Ovary (tissue), 9 donors: ENCODE data around the gene KIT. TPM values are rescaled to one million over a fixed set of nuclear protein-coding genes. Genes with fewer than 3 reads are reported as not detected.

Source experiments
- DNase-seq, 5 donors: peaks; one replicate each; pipeline ENCODE4 v3.0.0-alpha.2; 2019 to 2020
- H3K27ac ChIP-seq, 2 donors: fragments of 200-600 bp; one replicate each; pipeline versions ENCODE4 v1.5.1 to v1.8.0; 2019 to 2022
- H3K27me3 ChIP-seq: fragments of 200-600 bp; one replicate; pipeline ENCODE4 v1.8.0; 2022
- H3K36me3 ChIP-seq: fragments of 200-600 bp; sonication (generic); one replicate; pipeline ENCODE4 v1.5.1; 2019
- H3K4me1 ChIP-seq: one replicate; pipeline ENCODE4 v1.8.1; 2013; ENCODE audit warnings: mild to moderate bottlenecking, moderate library complexity; ENCODE audit not compliant: insufficient read depth
- H3K4me3 ChIP-seq: fragments of 200-600 bp; sonication (generic); one replicate; pipeline ENCODE4 v1.5.1; 2017
- H3K9me3 ChIP-seq, 2 donors: fragments of 200-600 bp in 1 of 2; sonication (generic) in 1 of 2; one replicate each; pipeline versions ENCODE4 v1.5.1 to v1.8.1; 2013 to 2019; ENCODE audit warnings: mild to moderate bottlenecking in 1 of 2, moderate library complexity in 1 of 2
- EP300 ChIP-seq: sonication (generic); formaldehyde crosslinking; IDR thresholded peaks from one replicate; pipeline ENCODE4 v1.6.1; 2017; ENCODE audit warnings: antibody characterized with exemption
- POLR2A ChIP-seq: fragments of 450-650 bp; IDR thresholded peaks from one replicate; pipeline ENCODE4 v1.6.1; 2017; ENCODE audit warnings: antibody characterized with exemption, mild to moderate bottlenecking, moderate library complexity
- WGBS, 3 donors: extraction: QIAGEN DNeasy Blood & Tissue Kit in 1 of 3; methylation state at CpG; one replicate each; pipeline versions ENCODE4 v1.1.5 to v1.1.7; 2013 to 2017; 5-methylcytosine and 5-hydroxymethylcytosine counted together
- intact Hi-C, 4 donors: fragments of 100-400 bp; cut with DNase I; formaldehyde crosslinking; loops; one replicate each; pipeline versions ENCODE4 v1.11.0 to v1.15.1; 2022 to 2023
- polyA plus RNA-seq, 2 donors: library from polyadenylated mRNA; stranded (reverse); fragments of 200-250 nt in 1 of 2; fragments of 350-450 nt in 1 of 2; fragmentation: Illumina TruSeq in 1 of 2; extraction: RNeasy Lipid Tissue Mini Kit (QIAGEN cat#74804) in 1 of 2; gene quantifications; one replicate each; pipeline ENCODE4 v1.2.3, GENCODE V29; 2013 to 2014
- total RNA-seq, 7 donors: library from RNA; depleted of rRNA in 2 of 7; stranded (reverse); fragments of >200 nt in 2 of 7; fragmentation: NEBNext Ultra II Directional in 3 of 7; extraction: Animal tissue kit (Norgen Biotek cat#: 25700) in 3 of 7; gene quantifications; one replicate each; pipeline versions ENCODE4 v1.1.0 to v1.2.4, GENCODE V29; 2016 to 2023
- TF ChIP-seq, protein P1 (sequence below), 3 donors: fragments of 450-650 bp in 2 of 3; fragments of 200-600 bp in 1 of 3; IDR thresholded peaks; one replicate each; pipeline versions ENCODE4 v1.5.1 to v1.8.0; 2016 to 2022; ENCODE audit warnings: antibody characterized with exemption in 3 of 3, mild to moderate bottlenecking in 1 of 3
- donor health status: DM: no; HTN: no; CAD: no; lungs with moderate emphysema.
- donor health status: DM: no; HTN: no; CAD: no.
- donor health status: Bipolar disorder and iron deficiency.
- donor health status: DM: yes; HTN: yes; CAD: no.
- donor health status: DM: no; HTN: no; CAD: no.
- donor health status: DM: yes; HTN: yes; CAD: no.

The KIT gene
- total and polyA plus RNA-seq, 9 donors: 7.0 to 61.8 (median 21.7) TPM

DNA sequence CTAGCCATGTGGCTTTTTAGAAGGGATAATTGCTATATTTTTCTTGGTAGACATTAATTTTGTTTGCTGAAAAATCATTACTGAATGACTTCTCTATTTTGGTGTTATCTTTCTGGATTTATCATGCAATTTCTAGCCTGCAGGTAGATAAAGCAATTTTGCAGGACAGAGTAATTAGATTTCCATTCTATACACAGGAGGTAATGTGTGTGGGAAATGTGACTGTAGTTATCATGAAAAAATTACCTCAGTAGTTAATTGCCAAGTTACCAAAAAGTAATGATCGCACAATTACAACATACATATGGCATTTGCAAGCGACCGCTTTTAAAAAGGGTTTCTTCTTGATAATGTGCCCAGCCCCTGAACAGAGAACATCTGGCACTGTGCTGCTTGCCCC, 66.1 kb downstream of the KIT start:
- no peak overlapping the region for H3K4me3 ChIP-seq
- 93 to 94% (median 93%) methylated on average over 3 of the region's 3 CpGs for WGBS, 3 donors
- no peaks in the 10 kb centered on the region for H3K27me3 ChIP-seq
- intact Hi-C loops: no loop called here
- no peak overlapping the region for H3K27ac ChIP-seq
- no peaks in the 10 kb centered on the region for H3K4me1 ChIP-seq
- no peaks in the 10 kb centered on the region for H3K36me3 ChIP-seq
- TF ChIP-seq EP300: no peak
- TF ChIP-seq, protein P1, sequence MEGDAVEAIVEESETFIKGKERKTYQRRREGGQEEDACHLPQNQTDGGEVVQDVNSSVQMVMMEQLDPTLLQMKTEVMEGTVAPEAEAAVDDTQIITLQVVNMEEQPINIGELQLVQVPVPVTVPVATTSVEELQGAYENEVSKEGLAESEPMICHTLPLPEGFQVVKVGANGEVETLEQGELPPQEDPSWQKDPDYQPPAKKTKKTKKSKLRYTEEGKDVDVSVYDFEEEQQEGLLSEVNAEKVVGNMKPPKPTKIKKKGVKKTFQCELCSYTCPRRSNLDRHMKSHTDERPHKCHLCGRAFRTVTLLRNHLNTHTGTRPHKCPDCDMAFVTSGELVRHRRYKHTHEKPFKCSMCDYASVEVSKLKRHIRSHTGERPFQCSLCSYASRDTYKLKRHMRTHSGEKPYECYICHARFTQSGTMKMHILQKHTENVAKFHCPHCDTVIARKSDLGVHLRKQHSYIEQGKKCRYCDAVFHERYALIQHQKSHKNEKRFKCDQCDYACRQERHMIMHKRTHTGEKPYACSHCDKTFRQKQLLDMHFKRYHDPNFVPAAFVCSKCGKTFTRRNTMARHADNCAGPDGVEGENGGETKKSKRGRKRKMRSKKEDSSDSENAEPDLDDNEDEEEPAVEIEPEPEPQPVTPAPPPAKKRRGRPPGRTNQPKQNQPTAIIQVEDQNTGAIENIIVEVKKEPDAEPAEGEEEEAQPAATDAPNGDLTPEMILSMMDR (IDR thresholded peaks at IDR 0.05): no peak
- TF ChIP-seq POLR2A: no peak
- no peak for DNase-seq
- no peaks in the 10 kb centered on the region for H3K9me3 ChIP-seq

DNA sequence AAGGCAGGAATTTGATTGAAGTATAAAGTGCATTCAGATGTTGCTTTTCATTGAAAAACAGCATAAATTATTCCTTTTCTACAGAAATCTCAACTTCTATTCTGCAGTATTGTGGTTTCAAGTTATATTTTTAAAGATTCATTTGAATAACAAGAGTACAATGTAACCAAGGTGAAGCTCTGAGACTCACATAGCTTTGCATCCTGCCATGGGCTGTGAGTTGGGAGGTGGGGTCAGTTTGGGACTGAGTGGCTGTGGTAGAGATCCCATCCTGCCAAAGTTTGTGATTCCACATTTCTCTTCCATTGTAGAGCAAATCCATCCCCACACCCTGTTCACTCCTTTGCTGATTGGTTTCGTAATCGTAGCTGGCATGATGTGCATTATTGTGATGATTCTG, 69.2 kb downstream of the KIT start:
- H3K36me3 ChIP-seq: no peaks in the 10 kb centered on the region
- H3K4me3 ChIP-seq: no peak overlapping the region
- no peaks in the 10 kb centered on the region for H3K4me1 ChIP-seq
- H3K27me3 ChIP-seq: no peaks in the 10 kb centered on the region
- DNase-seq: no peak
- H3K27ac ChIP-seq: no peak overlapping the region
- 94 to 98% (median 94%) methylated on average over 2 of the region's 2 CpGs for WGBS, 3 donors
- TF ChIP-seq, protein P1 (IDR thresholded peaks at IDR 0.05): no peak
- TF ChIP-seq POLR2A (no peak), EP300 (no peak)
- intact Hi-C loops: no loop called here
- H3K9me3 ChIP-seq: no peaks in the 10 kb centered on the region

- intact Hi-C loops: no loop called here
- Histone ChIP-seq H3K4me3 (no peak overlapping the region), H3K4me1 (no peaks in the 10 kb centered on the region), H3K9me3 (no peaks in the 10 kb centered on the region), H3K36me3 (no peaks in the 10 kb centered on the region), H3K27me3 (no peaks in the 10 kb centered on the region), H3K27ac (no peak overlapping the region)
- WGBS, 3 donors: 68 to 70% (median 69%) methylated on average over 2 of the region's 2 CpGs
- TF ChIP-seq POLR2A: no peak
- TF ChIP-seq, protein P1 (IDR thresholded peaks at IDR 0.05): no peak
- no peak for DNase-seq
Measured at GRCh38 chr4:54727346-54727745, 69.6 kb downstream of the KIT start.

DNA sequence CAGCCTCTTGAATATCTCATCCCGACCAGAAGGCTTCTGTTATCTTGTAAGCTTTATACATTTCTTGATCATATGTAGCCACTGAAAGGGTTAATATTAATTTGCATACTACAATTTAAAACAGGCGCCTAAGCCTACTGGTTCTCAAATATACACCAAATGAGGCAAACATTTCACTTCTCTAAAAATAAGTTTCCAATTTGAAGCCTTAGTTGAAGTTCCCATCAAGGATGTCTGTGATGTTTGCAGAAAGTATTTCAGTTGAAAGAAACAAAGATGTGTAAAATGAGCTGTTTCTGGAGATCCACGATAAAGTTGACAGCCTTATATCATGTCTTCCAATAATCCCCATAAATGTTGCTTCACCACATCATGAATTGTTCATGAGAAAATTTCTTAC, 70.6 kb downstream of the KIT start:
- H3K27me3 ChIP-seq: no peaks in the 10 kb centered on the region
- H3K36me3 ChIP-seq: no peaks in the 10 kb centered on the region
- DNase-seq: no peak
- H3K9me3 ChIP-seq: no peaks in the 10 kb centered on the region
- intact Hi-C loops: no loop called here
- TF ChIP-seq, protein P1 (IDR thresholded peaks at IDR 0.05): no peak
- no peak for TF ChIP-seq EP300
- TF ChIP-seq POLR2A: no peak
- H3K27ac ChIP-seq: no peak overlapping the region
- no peaks in the 10 kb centered on the region for H3K4me1 ChIP-seq
- WGBS, 3 donors: 67 to 76% (median 68%) methylated on average over 3 of the region's 3 CpGs
- no peak overlapping the region for H3K4me3 ChIP-seq

DNA sequence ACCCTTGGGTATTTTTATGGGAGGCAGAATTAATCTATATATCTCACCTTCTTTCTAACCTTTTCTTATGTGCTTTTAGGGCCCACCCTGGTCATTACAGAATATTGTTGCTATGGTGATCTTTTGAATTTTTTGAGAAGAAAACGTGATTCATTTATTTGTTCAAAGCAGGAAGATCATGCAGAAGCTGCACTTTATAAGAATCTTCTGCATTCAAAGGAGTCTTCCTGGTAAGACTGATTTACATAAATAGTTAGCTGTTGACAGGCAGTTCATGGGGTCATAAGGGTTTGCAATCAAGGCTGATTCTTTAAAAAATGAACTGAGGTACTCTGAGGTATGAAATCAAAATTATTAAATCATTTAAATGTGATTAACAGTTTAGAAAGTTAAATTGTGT, 71.5 kb downstream of the KIT start:
- intact Hi-C loops: no loop called here
- Histone ChIP-seq H3K36me3 (no peaks in the 10 kb centered on the region), H3K27me3 (no peaks in the 10 kb centered on the region), H3K9me3 (no peaks in the 10 kb centered on the region), H3K4me1 (no peaks in the 10 kb centered on the region), H3K27ac (no peak overlapping the region), H3K4me3 (no peak overlapping the region)
- DNase-seq: no peak
- TF ChIP-seq POLR2A: no peak
- no peak for TF ChIP-seq EP300
- TF ChIP-seq, protein P1 (IDR thresholded peaks at IDR 0.05): no peak
- 78 to 88% (median 84%) methylated on average over 1 of the region's 1 CpG for WGBS, 3 donors
